Neural cell (in vitro differentiated cells): ENCODE measurements around the gene GSTM1.

ENCODE experiments used
- EP300 ChIP-seq: fragments of 450-650 bp; conservative IDR thresholded peaks from 2 replicates; pipeline ENCODE4 v1.6.1; 2014; ENCODE audit warnings: antibody characterized with exemption, mild to moderate bottlenecking, moderate library complexity; ENCODE audit not compliant: poor library complexity, severe bottlenecking
- EZH2 ChIP-seq: fragments of 200-600, 300-800 bp; shearing (Covaris generic), sonication (generic); IDR thresholded peaks from 2 replicates; pipeline ENCODE4 v1.6.1; 2014; ENCODE audit warnings: antibody characterized with exemption, low read length, borderline replicate concordance, mild to moderate bottlenecking; ENCODE audit not compliant: insufficient read depth, poor library complexity, severe bottlenecking
- POLR2AphosphoS5 ChIP-seq: IDR thresholded peaks from 2 replicates; pipeline ENCODE4 v1.6.1; 2012
- SMC3 ChIP-seq: fragments of 450-650 bp; conservative IDR thresholded peaks from 2 replicates; pipeline ENCODE4 v1.6.1; 2014; ENCODE audit warnings: antibody characterized with exemption, mild to moderate bottlenecking, moderate library complexity; ENCODE audit not compliant: poor library complexity
- TF ChIP-seq, protein P1 (sequence below): fragments of 450-650 bp; IDR thresholded peaks from 2 replicates; pipeline ENCODE4 v1.5.1; 2014; ENCODE audit warnings: antibody characterized with exemption, mild to moderate bottlenecking, moderate library complexity; ENCODE audit not compliant: poor library complexity, severe bottlenecking
- TF ChIP-seq, protein P2 (sequence below): IDR thresholded peaks from 2 replicates; pipeline ENCODE4 v1.6.1; 2012; ENCODE audit warnings: borderline replicate concordance

DNA sequence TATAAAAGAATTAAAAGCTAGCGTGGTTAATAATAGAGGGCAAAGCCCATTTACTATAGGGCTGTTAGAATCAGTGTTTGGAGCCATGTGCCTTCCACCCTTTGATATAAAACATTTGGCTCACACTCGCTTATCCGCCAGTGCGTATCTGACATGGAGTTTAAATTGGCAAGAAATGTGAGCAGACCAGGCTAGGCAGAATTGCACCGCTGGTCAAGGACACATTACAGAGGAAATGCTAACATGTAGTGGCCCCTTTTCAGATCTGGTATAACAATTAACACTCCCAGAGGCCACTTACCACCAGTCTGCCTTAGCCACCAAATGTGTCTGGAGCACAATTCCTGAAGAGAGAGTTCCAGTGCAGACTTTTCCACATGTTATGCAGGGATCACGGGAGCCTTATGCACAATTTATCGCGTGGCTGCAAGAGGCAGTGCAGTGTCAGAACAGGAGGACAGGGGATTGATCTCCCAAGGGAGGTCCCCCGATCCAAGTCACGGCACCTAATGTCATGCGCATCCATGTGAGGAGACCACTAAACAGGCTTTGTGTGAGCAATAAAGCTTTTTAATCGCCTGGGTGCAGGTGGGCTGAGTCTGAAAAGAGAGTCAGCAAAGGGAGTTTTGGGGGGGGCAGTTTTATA is 39.2 kb downstream of the GSTM1 start:
- TF ChIP-seq, protein P1, sequence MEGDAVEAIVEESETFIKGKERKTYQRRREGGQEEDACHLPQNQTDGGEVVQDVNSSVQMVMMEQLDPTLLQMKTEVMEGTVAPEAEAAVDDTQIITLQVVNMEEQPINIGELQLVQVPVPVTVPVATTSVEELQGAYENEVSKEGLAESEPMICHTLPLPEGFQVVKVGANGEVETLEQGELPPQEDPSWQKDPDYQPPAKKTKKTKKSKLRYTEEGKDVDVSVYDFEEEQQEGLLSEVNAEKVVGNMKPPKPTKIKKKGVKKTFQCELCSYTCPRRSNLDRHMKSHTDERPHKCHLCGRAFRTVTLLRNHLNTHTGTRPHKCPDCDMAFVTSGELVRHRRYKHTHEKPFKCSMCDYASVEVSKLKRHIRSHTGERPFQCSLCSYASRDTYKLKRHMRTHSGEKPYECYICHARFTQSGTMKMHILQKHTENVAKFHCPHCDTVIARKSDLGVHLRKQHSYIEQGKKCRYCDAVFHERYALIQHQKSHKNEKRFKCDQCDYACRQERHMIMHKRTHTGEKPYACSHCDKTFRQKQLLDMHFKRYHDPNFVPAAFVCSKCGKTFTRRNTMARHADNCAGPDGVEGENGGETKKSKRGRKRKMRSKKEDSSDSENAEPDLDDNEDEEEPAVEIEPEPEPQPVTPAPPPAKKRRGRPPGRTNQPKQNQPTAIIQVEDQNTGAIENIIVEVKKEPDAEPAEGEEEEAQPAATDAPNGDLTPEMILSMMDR: no peak
- no peak for TF ChIP-seq POLR2AphosphoS5
- TF ChIP-seq EZH2: no peak
- TF ChIP-seq, protein P2, sequence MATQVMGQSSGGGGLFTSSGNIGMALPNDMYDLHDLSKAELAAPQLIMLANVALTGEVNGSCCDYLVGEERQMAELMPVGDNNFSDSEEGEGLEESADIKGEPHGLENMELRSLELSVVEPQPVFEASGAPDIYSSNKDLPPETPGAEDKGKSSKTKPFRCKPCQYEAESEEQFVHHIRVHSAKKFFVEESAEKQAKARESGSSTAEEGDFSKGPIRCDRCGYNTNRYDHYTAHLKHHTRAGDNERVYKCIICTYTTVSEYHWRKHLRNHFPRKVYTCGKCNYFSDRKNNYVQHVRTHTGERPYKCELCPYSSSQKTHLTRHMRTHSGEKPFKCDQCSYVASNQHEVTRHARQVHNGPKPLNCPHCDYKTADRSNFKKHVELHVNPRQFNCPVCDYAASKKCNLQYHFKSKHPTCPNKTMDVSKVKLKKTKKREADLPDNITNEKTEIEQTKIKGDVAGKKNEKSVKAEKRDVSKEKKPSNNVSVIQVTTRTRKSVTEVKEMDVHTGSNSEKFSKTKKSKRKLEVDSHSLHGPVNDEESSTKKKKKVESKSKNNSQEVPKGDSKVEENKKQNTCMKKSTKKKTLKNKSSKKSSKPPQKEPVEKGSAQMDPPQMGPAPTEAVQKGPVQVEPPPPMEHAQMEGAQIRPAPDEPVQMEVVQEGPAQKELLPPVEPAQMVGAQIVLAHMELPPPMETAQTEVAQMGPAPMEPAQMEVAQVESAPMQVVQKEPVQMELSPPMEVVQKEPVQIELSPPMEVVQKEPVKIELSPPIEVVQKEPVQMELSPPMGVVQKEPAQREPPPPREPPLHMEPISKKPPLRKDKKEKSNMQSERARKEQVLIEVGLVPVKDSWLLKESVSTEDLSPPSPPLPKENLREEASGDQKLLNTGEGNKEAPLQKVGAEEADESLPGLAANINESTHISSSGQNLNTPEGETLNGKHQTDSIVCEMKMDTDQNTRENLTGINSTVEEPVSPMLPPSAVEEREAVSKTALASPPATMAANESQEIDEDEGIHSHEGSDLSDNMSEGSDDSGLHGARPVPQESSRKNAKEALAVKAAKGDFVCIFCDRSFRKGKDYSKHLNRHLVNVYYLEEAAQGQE: no peak
- no peak for TF ChIP-seq EP300
- no peak for TF ChIP-seq SMC3
